ENCODE measurements around the gene SEC16A.

The SEC16A gene

DNA sequence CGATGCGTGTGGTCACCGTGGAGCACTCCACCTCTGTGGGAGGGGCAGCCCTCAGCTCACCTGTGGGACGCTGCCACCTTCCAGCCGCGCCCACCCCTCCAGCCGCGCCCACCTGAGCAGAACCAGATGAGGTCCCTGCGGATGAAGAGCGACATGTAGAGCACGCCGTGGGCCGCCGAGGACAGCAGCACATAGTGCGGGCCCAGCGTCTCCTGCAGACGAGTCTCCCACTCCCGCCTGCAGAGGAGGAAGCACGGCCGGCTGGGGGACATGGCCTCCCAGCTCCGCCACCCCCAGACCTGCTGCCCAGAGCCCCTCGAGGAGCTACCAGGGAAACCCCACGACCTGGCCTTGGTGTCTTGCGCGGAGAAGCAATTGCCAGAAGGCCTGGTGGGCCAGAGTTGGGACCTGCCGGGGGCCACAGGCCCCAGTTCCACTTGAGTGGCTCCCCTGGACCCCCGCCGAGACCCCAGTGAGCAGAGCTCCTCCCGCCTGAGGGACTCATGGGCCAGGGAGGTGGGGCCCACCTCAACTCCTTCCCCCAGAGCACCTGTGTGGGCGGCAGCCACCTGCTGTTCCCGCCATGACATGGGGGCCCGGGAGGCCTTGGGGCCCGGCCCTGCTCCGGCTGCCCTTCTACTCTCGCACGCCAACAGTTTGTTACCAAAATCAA, 49.7 kb downstream of the SEC16A start:
- Histone ChIP-seq H3K4me1 (ENCODE audit: low read depth, poor library complexity, severe bottlenecking) (peaks cover 11% of the 10 kb centered on the region), H3K9ac (no peak overlapping the region), H3K4me3 (IDR thresholded peaks at IDR 0.05; ENCODE audit: insufficient read depth, low read depth, low read length) (no peak overlapping the region), H4K20me1 (ENCODE audit: insufficient read depth) (no peaks in the 10 kb centered on the region), H3K27ac (no peak overlapping the region), H3K27me3 (ENCODE audit: insufficient read depth, low read depth) (no peaks in the 10 kb centered on the region), H3K79me2 (ENCODE audit: insufficient read depth, low read depth) (peaks cover 28% of the 10 kb centered on the region), H3K4me2 (no peak overlapping the region), H3K36me3 (ENCODE audit: insufficient read depth) (no peaks in the 10 kb centered on the region), H2AFZ (ENCODE audit: low read depth) (no peak overlapping the region)
- TF ChIP-seq, protein P1, sequence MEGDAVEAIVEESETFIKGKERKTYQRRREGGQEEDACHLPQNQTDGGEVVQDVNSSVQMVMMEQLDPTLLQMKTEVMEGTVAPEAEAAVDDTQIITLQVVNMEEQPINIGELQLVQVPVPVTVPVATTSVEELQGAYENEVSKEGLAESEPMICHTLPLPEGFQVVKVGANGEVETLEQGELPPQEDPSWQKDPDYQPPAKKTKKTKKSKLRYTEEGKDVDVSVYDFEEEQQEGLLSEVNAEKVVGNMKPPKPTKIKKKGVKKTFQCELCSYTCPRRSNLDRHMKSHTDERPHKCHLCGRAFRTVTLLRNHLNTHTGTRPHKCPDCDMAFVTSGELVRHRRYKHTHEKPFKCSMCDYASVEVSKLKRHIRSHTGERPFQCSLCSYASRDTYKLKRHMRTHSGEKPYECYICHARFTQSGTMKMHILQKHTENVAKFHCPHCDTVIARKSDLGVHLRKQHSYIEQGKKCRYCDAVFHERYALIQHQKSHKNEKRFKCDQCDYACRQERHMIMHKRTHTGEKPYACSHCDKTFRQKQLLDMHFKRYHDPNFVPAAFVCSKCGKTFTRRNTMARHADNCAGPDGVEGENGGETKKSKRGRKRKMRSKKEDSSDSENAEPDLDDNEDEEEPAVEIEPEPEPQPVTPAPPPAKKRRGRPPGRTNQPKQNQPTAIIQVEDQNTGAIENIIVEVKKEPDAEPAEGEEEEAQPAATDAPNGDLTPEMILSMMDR (conservative IDR thresholded peaks at IDR 0.05; ENCODE audit: low read depth, low read length), result no peak

- H3K9ac ChIP-seq, result no peak overlapping the region
- no peak overlapping the region for H2AFZ ChIP-seq (ENCODE audit: low read depth)
- no peak overlapping the region for H3K27ac ChIP-seq
- no peaks in the 10 kb centered on the region for H3K36me3 ChIP-seq (ENCODE audit: insufficient read depth)
- H3K4me3 ChIP-seq (IDR thresholded peaks at IDR 0.05; ENCODE audit: insufficient read depth, low read depth, low read length), result no peak overlapping the region
- TF ChIP-seq, protein P1 (conservative IDR thresholded peaks at IDR 0.05; ENCODE audit: low read depth, low read length), result no peak
- peaks cover 22% of the 10 kb centered on the region; the same call in 1 of the 2 replicates for H3K79me2 ChIP-seq (ENCODE audit: insufficient read depth, low read depth)
- H3K4me2 ChIP-seq, result no peak overlapping the region
- peaks cover 5% of the 10 kb centered on the region for H3K4me1 ChIP-seq (ENCODE audit: low read depth, poor library complexity, severe bottlenecking)
- no peaks in the 10 kb centered on the region for H3K27me3 ChIP-seq (ENCODE audit: insufficient read depth, low read depth)
- H4K20me1 ChIP-seq (ENCODE audit: insufficient read depth), result no peaks in the 10 kb centered on the region
Measured at GRCh38 chr9:136432591-136432990, 50.2 kb downstream of the SEC16A start.

GRCh38 chr9:136431782-136432350, 51.0 kb downstream of the SEC16A start:
- Histone ChIP-seq H3K27ac (no peak overlapping the region), H3K4me1 (ENCODE audit: low read depth, poor library complexity, severe bottlenecking) (no peaks in the 10 kb centered on the region), H3K9ac (no peak overlapping the region), H4K20me1 (ENCODE audit: insufficient read depth) (no peaks in the 10 kb centered on the region), H3K4me3 (IDR thresholded peaks at IDR 0.05; ENCODE audit: insufficient read depth, low read depth, low read length) (no peak overlapping the region), H3K79me2 (ENCODE audit: insufficient read depth, low read depth) (peaks cover 15% of the 10 kb centered on the region; the same call in 1 of the 2 replicates), H3K36me3 (ENCODE audit: insufficient read depth) (no peaks in the 10 kb centered on the region), H3K4me2 (no peak overlapping the region), H3K27me3 (ENCODE audit: insufficient read depth, low read depth) (no peaks in the 10 kb centered on the region), H2AFZ (ENCODE audit: low read depth) (no peak overlapping the region)
- TF ChIP-seq, protein P1 (conservative IDR thresholded peaks at IDR 0.05; ENCODE audit: low read depth, low read length), result no peak

DNA sequence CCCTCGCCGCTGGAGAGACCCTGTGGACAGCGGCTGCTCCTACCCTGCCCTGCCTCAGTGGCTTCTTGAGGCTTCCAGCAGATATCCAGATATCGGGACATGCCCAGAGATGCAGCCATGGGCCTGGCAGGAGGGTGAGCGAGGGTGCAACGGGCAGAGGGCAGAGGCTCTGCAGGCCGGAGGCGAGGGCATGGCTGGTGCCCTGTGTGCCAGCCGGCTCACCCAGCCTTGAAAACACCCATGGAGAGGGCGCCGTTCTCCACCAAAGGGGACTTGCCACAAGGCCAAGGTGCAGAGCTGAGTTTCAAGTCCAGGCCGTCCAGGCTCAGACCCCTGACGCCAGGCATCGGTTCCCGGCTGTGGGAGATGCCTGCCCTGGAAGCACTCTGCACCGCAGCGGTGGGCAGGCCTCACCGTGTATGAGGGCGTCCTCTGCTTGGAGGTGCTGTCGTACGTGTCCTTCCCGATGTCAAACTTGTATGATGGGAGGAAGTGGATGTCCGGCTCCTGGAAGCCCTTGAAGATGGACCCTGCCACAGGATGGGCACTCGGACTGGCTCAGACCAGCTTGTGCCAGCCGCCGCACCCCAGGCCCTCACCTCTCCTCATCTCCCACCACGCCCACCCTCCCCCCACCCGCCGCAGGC, 52.1 kb downstream of the SEC16A start:
- Histone ChIP-seq H2AFZ (ENCODE audit: low read depth) (no peak overlapping the region), H3K4me2 (no peak overlapping the region), H3K27me3 (ENCODE audit: insufficient read depth, low read depth) (no peaks in the 10 kb centered on the region), H3K4me1 (ENCODE audit: low read depth, poor library complexity, severe bottlenecking) (no peaks in the 10 kb centered on the region), H3K9ac (no peak overlapping the region), H3K4me3 (IDR thresholded peaks at IDR 0.05; ENCODE audit: insufficient read depth, low read depth, low read length) (no peak overlapping the region), H3K27ac (no peak overlapping the region), H4K20me1 (ENCODE audit: insufficient read depth) (no peaks in the 10 kb centered on the region), H3K36me3 (ENCODE audit: insufficient read depth) (no peaks in the 10 kb centered on the region), H3K79me2 (ENCODE audit: insufficient read depth, low read depth) (peaks cover 3% of the 10 kb centered on the region; the same call in 1 of the 2 replicates)
- TF ChIP-seq, protein P1 (conservative IDR thresholded peaks at IDR 0.05; ENCODE audit: low read depth, low read length), result no peak
